Activated CD4-positive, alpha-beta memory T cell treated with anti-CD3 and anti-CD28 coated beads for 36 hours (primary cell): ENCODE measurements around the gene ASH1L. TPM values are rescaled to one million over a fixed set of nuclear protein-coding genes. Genes with fewer than 3 reads are reported as not detected.
A peak's percentile ranks its signal among the peaks of the same experiment; 100 is the strongest.
"Not testable (repeated sequence)": the region's sequence is repeated elsewhere in the genome, so short reads cannot be mapped to it uniquely, and the experiment has no call there.

Source experiments
- CTCF ChIA-PET: fragments of 350-600 bp; sonication (Branson Sonifier 250); formaldehyde crosslinking; loops from one replicate; lab custom pipeline; 2021; ENCODE audit warnings: antibody characterized with exemption, inconsistent platforms; lab: Charles Lee
- POLR2A ChIA-PET: fragments of 350-600 bp; sonication (Branson Sonifier 250); formaldehyde crosslinking; loops from one replicate; lab custom pipeline; 2021; ENCODE audit warnings: antibody characterized with exemption; lab: Charles Lee
- DNase-seq: peaks from one replicate; pipeline ENCODE4 v3.0.0-alpha.2; 2020
- H3K27ac Mint-ChIP-seq: one replicate; pipeline ENCODE4 v1.8.0; 2021; ENCODE audit warnings: mixed read lengths
- H3K27me3 Mint-ChIP-seq: one replicate; pipeline ENCODE4 v1.8.0; 2021; ENCODE audit warnings: mixed read lengths
- H3K36me3 Mint-ChIP-seq: one replicate; pipeline ENCODE4 v1.8.0; 2021; ENCODE audit warnings: mixed read lengths
- H3K4me1 Mint-ChIP-seq: one replicate; pipeline ENCODE4 v1.8.0; 2021; ENCODE audit warnings: low read depth, mixed read lengths
- H3K4me3 Mint-ChIP-seq: one replicate; pipeline ENCODE4 v1.8.0; 2021; ENCODE audit warnings: mild to moderate bottlenecking, mixed read lengths
- H3K9me3 Mint-ChIP-seq: one replicate; pipeline ENCODE4 v1.8.0; 2021; ENCODE audit warnings: mixed read lengths
- intact Hi-C: fragments of 100-400 bp; cut with micrococcal nuclease; formaldehyde crosslinking; loops from one replicate; pipeline ENCODE4 v1.15.1; 2023
- total RNA-seq, 2 experiments: library from RNA; stranded (reverse); gene quantifications; one replicate each; pipeline ENCODE4 v1.2.3, GENCODE V29; 2021

The ASH1L gene
- total RNA-seq, result 10 to 100 TPM; 28.8 to 29.6 TPM

GRCh38 chr1:155562581-155563376 is at the start of gene ASH1L:
TSS of gene ASH1L (minus strand) at chr1:155562803. CDS start at chr1:155521519, 41,284 bp downstream.
- Mint-ChIP-seq H3K4me1 (peaks cover 46% of the 10 kb centered on the region), H3K27ac (peak within 1 kb of the TSS; percentile 98), H3K4me3 (peak within 1 kb of the TSS; percentile 99), H3K27me3 (no peaks in the 10 kb centered on the region), H3K9me3 (no peaks in the 10 kb centered on the region), H3K36me3 (peaks cover 15% of the 10 kb centered on the region)
- ChIA-PET CTCF (interaction anchor here (1.5 kb wide), 1 partner anchor 312 kb away, joined by 3 read pairs; no protein-coding TSS in a partner anchor), POLR2A (interaction anchor here (1.1 kb wide), 1 partner anchor 26 kb away, joined by 19 read pairs; no protein-coding TSS in a partner anchor)
- intact Hi-C loops, result loop anchor here (1.0 to 10.0 kb wide), 4 partner anchors 26 to 562 kb away; partner anchors contain the start of gene SCAMP3
- DNase-seq, result peak; percentile 95

DNA sequence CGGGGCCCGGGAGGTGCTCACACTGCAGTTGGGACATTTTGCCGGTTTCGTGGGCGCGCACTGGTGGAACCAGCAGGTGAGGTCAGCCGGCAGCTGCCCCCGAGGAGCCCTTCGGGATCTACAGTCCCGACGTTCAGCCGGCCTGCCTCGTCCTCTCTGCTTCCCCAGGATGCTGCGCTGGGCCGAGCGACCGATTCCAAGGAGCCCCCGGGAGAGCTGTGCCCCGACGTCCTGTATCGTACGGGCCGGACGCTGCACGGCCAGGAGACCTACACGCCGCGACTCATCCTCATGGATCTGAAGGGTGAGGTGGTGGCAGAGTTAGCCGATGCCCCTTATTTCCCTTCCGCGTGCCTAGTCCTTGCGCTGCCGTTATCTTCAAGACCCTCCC is 47.6 kb upstream of the ASH1L start:
- H3K36me3 Mint-ChIP-seq, result peaks cover 10% of the 10 kb centered on the region
- H3K4me1 Mint-ChIP-seq, H3K27ac Mint-ChIP-seq, POLR2A ChIA-PET, H3K4me3 Mint-ChIP-seq, intact Hi-C loops, H3K27me3 Mint-ChIP-seq, H3K9me3 Mint-ChIP-seq, DNase-seq: not testable (repeated sequence)
- CTCF ChIA-PET, result interaction anchor here (1.0 kb wide), 1 partner anchor 287 kb away, joined by 4 read pairs; no protein-coding TSS in a partner anchor

GRCh38 chr1:155609515-155610256 is 47.1 kb upstream of the ASH1L start, which contains the start of gene MSTO1:
TSS of gene MSTO1 (plus strand) at chr1:155610218. CDS start at chr1:155610249, 31 bp downstream.
- DNase-seq, result peak; percentile 99
- ChIA-PET POLR2A (interaction anchor here (0.7 kb wide), 1 partner anchor 359 kb away, joined by 4 read pairs; no protein-coding TSS in a partner anchor), CTCF (interaction anchor here (1.0 kb wide), 1 partner anchor 286 kb away, joined by 4 read pairs; no protein-coding TSS in a partner anchor)
- Mint-ChIP-seq H3K27ac (peak within 1 kb of the TSS; percentile 86), H3K4me1 (peaks cover 5% of the 10 kb centered on the region), H3K36me3 (peaks cover 10% of the 10 kb centered on the region), H3K9me3 (no peaks in the 10 kb centered on the region), H3K4me3 (peak within 1 kb of the TSS; percentile 95), H3K27me3 (no peaks in the 10 kb centered on the region)
- intact Hi-C loops, result no loop called here

GRCh38 chr1:155608888-155609225 is 46.3 kb upstream of the ASH1L start:
- Mint-ChIP-seq H3K36me3 (peaks cover 10% of the 10 kb centered on the region), H3K27ac (no peak overlapping the region), H3K4me1 (peaks cover 5% of the 10 kb centered on the region), H3K9me3 (no peaks in the 10 kb centered on the region), H3K4me3 (peak overlapping the region; percentile 55), H3K27me3 (no peaks in the 10 kb centered on the region)
- ChIA-PET POLR2A (no interaction called here), CTCF (no interaction called here)
- intact Hi-C loops, result no loop called here
- DNase-seq, result no peak

- H3K9me3 Mint-ChIP-seq, result no peaks in the 10 kb centered on the region
- no peak overlapping the region for H3K4me3 Mint-ChIP-seq
- intact Hi-C loops, result no loop called here
- POLR2A ChIA-PET, result no interaction called here
- peak; percentile 14 for DNase-seq
- H3K4me1 Mint-ChIP-seq, result peaks cover 4% of the 10 kb centered on the region
- H3K36me3 Mint-ChIP-seq, result peaks cover 4% of the 10 kb centered on the region
- H3K27ac Mint-ChIP-seq, result no peak overlapping the region
- CTCF ChIA-PET, result no interaction called here
- no peaks in the 10 kb centered on the region for H3K27me3 Mint-ChIP-seq
Observed at GRCh38 chr1:155607708-155608107, 45.1 kb upstream of the ASH1L start.

- H3K27ac Mint-ChIP-seq, H3K4me3 Mint-ChIP-seq, H3K4me1 Mint-ChIP-seq, CTCF ChIA-PET, H3K9me3 Mint-ChIP-seq, DNase-seq, POLR2A ChIA-PET, H3K36me3 Mint-ChIP-seq, H3K27me3 Mint-ChIP-seq: not testable (repeated sequence)
- intact Hi-C loops, result loop anchor here (10.0 kb wide), 2 partner anchors 275 to 325 kb away; partner anchors contain the start of genes CLK2, HCN3 and RUSC1
Observed at GRCh38 chr1:155599828-155600572, 37.4 kb upstream of the ASH1L start.

GRCh38 chr1:155598842-155599331 is 36.3 kb upstream of the ASH1L start:
- POLR2A ChIA-PET, result interaction anchor here (0.6 kb wide), 1 partner anchor 463 kb away, joined by 4 read pairs; the partner anchor contains the start of gene SLC50A1
- Mint-ChIP-seq H3K9me3 (no peaks in the 10 kb centered on the region), H3K4me1 (peaks cover 8% of the 10 kb centered on the region), H3K4me3 (peak overlapping the region; percentile 68), H3K27ac (peak overlapping the region; percentile 47), H3K36me3 (no peaks in the 10 kb centered on the region), H3K27me3 (no peaks in the 10 kb centered on the region)
- intact Hi-C loops, result loop anchor here (10.0 kb wide), 2 partner anchors 274 to 324 kb away; partner anchors contain the start of genes CLK2, HCN3 and RUSC1
- CTCF ChIA-PET, result no interaction called here
- DNase-seq, result no peak

DNA sequence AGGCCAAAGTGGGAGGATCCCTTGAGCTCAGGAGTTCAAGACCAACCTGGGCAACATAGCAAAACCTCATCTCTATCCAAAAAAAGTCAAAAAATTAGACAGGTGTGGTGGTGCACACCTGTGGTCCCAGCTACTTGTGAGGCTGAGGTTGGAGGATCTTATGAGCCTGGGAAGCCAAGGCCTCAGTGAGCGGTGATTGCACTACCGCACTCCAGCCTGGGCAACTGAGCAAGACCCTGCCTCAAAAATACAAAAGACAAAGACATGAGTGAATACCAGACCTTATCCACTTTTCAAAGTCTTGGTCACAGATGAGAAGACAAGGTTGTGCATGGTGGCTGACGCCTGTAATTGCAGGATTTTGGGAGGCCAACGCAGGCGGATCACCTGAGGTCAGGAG is 34.3 kb upstream of the ASH1L start:
- peaks cover 8% of the 10 kb centered on the region for H3K4me1 Mint-ChIP-seq
- ChIA-PET POLR2A (interaction anchor here (0.7 kb wide), 1 partner anchor 16 kb away, joined by 4 read pairs; no protein-coding TSS in a partner anchor), CTCF (interaction anchor here (0.7 to 2.4 kb wide), 2 partner anchors 192 to 346 kb away, joined by 3 to 7 read pairs; no protein-coding TSS in a partner anchor)
- H3K9me3 Mint-ChIP-seq, result no peaks in the 10 kb centered on the region
- no peaks in the 10 kb centered on the region for H3K36me3 Mint-ChIP-seq
- H3K27me3 Mint-ChIP-seq, result no peaks in the 10 kb centered on the region
- no peak for DNase-seq
- intact Hi-C loops, result loop anchor here (10.0 kb wide), 2 partner anchors 272 to 322 kb away; partner anchors contain the start of genes CLK2, HCN3 and RUSC1
- no peak overlapping the region for H3K4me3 Mint-ChIP-seq
- no peak overlapping the region for H3K27ac Mint-ChIP-seq

DNA sequence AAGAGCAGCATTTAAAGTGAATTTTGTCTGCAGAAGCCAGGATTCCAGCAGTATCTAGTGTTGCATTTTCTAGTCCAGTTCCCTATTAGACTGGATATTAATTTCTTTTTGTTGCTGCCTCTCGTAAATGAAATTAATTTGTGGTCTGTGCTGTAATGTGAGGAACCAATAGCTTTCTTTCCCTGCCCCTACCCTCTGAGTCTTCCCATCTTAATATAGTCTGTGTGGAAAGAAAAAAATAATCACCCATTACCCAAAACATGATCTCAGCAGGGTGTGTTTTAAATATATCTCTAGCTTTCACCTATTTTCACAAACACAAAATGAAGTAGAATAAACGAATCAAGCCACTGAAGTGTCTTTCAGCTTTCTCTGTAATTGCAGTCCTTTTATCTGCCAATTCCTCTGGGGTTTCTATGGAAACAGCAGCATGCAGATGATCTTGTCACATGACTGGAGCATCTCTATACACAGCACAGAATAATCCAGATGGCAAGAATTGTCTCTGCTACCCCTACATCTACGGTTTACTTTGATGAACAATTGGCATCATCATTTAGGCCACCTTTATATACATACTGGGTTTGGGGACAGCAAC is 33.4 kb upstream of the ASH1L start:
- ChIA-PET POLR2A (interaction anchor here (0.6 kb wide), 1 partner anchor 498 kb away, joined by 4 read pairs; no protein-coding TSS in a partner anchor), CTCF (interaction anchor here (2.4 kb wide), 1 partner anchor 345 kb away, joined by 7 read pairs; no protein-coding TSS in a partner anchor)
- not testable (repeated sequence) for H3K36me3 Mint-ChIP-seq, H3K4me3 Mint-ChIP-seq, DNase-seq, H3K27ac Mint-ChIP-seq, H3K27me3 Mint-ChIP-seq, H3K9me3 Mint-ChIP-seq, H3K4me1 Mint-ChIP-seq
- intact Hi-C loops, result loop anchor here (10.0 kb wide), 2 partner anchors 271 to 321 kb away; partner anchors contain the start of genes CLK2, HCN3 and RUSC1

DNA sequence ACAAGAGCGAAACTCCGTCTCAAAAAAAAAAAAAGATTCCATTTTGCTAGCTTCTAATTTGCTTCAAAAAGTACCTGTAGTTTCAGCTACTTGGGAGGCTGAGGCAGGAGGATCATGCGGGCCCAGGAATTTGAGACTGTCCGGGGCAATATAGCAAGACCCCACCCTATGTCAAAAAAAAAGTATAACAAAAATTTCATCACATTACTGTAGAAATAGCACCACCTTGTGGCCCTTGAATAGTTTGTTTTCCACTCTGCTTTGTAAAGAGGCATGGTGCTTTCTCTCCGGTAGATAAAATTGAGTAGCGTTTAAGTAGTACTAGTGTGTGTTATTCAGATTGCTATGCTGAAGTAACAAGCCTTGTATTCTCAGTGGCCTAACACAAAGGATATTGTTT is 29.2 kb upstream of the ASH1L start:
- H3K36me3 Mint-ChIP-seq, result no peaks in the 10 kb centered on the region
- no peaks in the 10 kb centered on the region for H3K27me3 Mint-ChIP-seq
- no peak overlapping the region for H3K27ac Mint-ChIP-seq
- ChIA-PET CTCF (interaction anchor here (0.6 to 2.3 kb wide), 7 partner anchors 14 to 385 kb away, joined by 3 to 7 read pairs (median 4); no protein-coding TSS in a partner anchor), POLR2A (interaction anchor here (0.6 kb wide), 1 partner anchor 339 kb away, joined by 3 read pairs; no protein-coding TSS in a partner anchor)
- H3K4me3 Mint-ChIP-seq, result no peak overlapping the region
- no peaks in the 10 kb centered on the region for H3K4me1 Mint-ChIP-seq
- H3K9me3 Mint-ChIP-seq, result no peaks in the 10 kb centered on the region
- DNase-seq, result no peak
- intact Hi-C loops, result loop anchor here (2.0 to 10.0 kb wide), 3 partner anchors 267 to 341 kb away; partner anchors contain the start of genes CLK2, HCN3 and RUSC1
